NCI-H748 treated with DMSO at 0.1 percent for 48 hours (cell line): ENCODE measurements around the gene CCDC178.

Source experiments
- DNase-seq: peaks from one replicate; lab custom pipeline; 2025; lab: John Stamatoyannopoulos, UW

The CCDC178 gene

GRCh38 chr18:33116376-33116775 lies 324.1 kb downstream of the CCDC178 start:
- DNase-seq = peak; percentile 83

- DNase-seq = no peak
These were observed 324.6 kb downstream of the CCDC178 start for GRCh38 chr18:33115917-33116316.

- no peak for DNase-seq
These were observed 325.0 kb downstream of the CCDC178 start for GRCh38 chr18:33115476-33115875.

GRCh38 chr18:33114749-33115148 lies 325.8 kb downstream of the CCDC178 start:
- DNase-seq = no peak

GRCh38 chr18:33113416-33113815 lies 327.1 kb downstream of the CCDC178 start:
- no peak for DNase-seq

- DNase-seq = no peak
These were observed 333.0 kb downstream of the CCDC178 start for GRCh38 chr18:33107511-33107910.

- DNase-seq = no peak
These were observed 339.2 kb downstream of the CCDC178 start for GRCh38 chr18:33101316-33101715.

- DNase-seq = no peak
These were observed 340.9 kb downstream of the CCDC178 start for GRCh38 chr18:33099626-33100025.

- DNase-seq = no peak
These were observed 343.4 kb downstream of the CCDC178 start for GRCh38 chr18:33097126-33097525.

GRCh38 chr18:33090461-33090860 lies 350.1 kb downstream of the CCDC178 start:
- no peak for DNase-seq

- no peak for DNase-seq
These were observed 363.9 kb downstream of the CCDC178 start for GRCh38 chr18:33076601-33077000.

- no peak for DNase-seq
These were observed 366.4 kb downstream of the CCDC178 start for GRCh38 chr18:33074125-33074524.

- DNase-seq = no peak
These were observed 377.6 kb downstream of the CCDC178 start for GRCh38 chr18:33062834-33063364.

- DNase-seq = no peak
These were observed 387.6 kb downstream of the CCDC178 start for GRCh38 chr18:33052886-33053285.

- DNase-seq = peak; percentile 94
These were observed 389.1 kb downstream of the CCDC178 start for GRCh38 chr18:33051407-33051806.

- no peak for DNase-seq
These were observed 400.3 kb downstream of the CCDC178 start for GRCh38 chr18:33040213-33040612.

GRCh38 chr18:33034945-33035344 lies 405.6 kb downstream of the CCDC178 start:
- no peak for DNase-seq

GRCh38 chr18:33034212-33034611 lies 406.3 kb downstream of the CCDC178 start:
- DNase-seq = no peak

- DNase-seq = no peak
These were observed 418.2 kb downstream of the CCDC178 start for GRCh38 chr18:33022370-33022769.

- no peak for DNase-seq
These were observed 419.6 kb downstream of the CCDC178 start for GRCh38 chr18:33020877-33021276.

GRCh38 chr18:33014060-33014796 lies 426.3 kb downstream of the CCDC178 start:
- DNase-seq = no peak

GRCh38 chr18:33010149-33010548 lies 430.4 kb downstream of the CCDC178 start:
- no peak for DNase-seq

- DNase-seq = no peak
These were observed 441.6 kb downstream of the CCDC178 start for GRCh38 chr18:32998921-32999320.

GRCh38 chr18:32998285-32998684 lies 442.2 kb downstream of the CCDC178 start:
- DNase-seq = no peak
